AG09319 (cell line): ENCODE data around the gene NET1.
"Not testable (repeated sequence)": the region's sequence is repeated elsewhere in the genome, so short reads cannot be mapped to it uniquely, and the experiment has no call there.

Experiments
- DNase-seq: peaks from one replicate; pipeline ENCODE4 v3.0.0-alpha.2; 2010; ENCODE audit warnings: low read depth; ENCODE audit errors: extremely low read depth
- CTCF ChIP-seq: IDR thresholded peaks from 2 replicates; pipeline ENCODE4 v1.5.1; 2011; ENCODE audit warnings: low read depth, mild to moderate bottlenecking, inconsistent platforms, low read length, moderate library complexity

The NET1 gene

GRCh38 chr10:5370493-5371352 is 41.6 kb upstream of the NET1 start:
- no peak for TF ChIP-seq CTCF
- no peak for DNase-seq

- DNase-seq = no peak
- TF ChIP-seq CTCF = no peak
These were observed 39.0 kb upstream of the NET1 start for GRCh38 chr10:5373307-5373706.

- TF ChIP-seq CTCF = no peak
- DNase-seq = no peak
These were observed 38.3 kb upstream of the NET1 start for GRCh38 chr10:5373891-5374611.

GRCh38 chr10:5376450-5376849 is 35.9 kb upstream of the NET1 start:
- DNase-seq = no peak
- TF ChIP-seq CTCF = no peak

- not testable (repeated sequence) for DNase-seq
These were observed 33.2 kb upstream of the NET1 start for GRCh38 chr10:5379202-5379601.

- DNase-seq = not testable (repeated sequence)
These were observed 32.0 kb upstream of the NET1 start for GRCh38 chr10:5380395-5380794.

- TF ChIP-seq CTCF = no peak
These were observed 31.2 kb upstream of the NET1 start for GRCh38 chr10:5381187-5381586.

GRCh38 chr10:5385224-5385623 is 27.1 kb upstream of the NET1 start:
- DNase-seq = no peak
- no peak for TF ChIP-seq CTCF

More at GRCh38 chr10:5381187-5381586, 31.2 kb upstream of the NET1 start:
- DNase-seq = no peak
